Testis (tissue), 3 donors: ENCODE results near the gene FDXR. TPM values are rescaled to one million over a fixed set of nuclear protein-coding genes. Genes with fewer than 3 reads are reported as not detected.

Experiments
- DNase-seq: peaks from one replicate; pipeline ENCODE4 v3.0.0-alpha.2; 2019
- H3K27ac ChIP-seq, 2 donors: fragments of 200-600 bp; sonication (generic); one replicate each; pipeline ENCODE4 v1.5.1; 2019
- H3K27me3 ChIP-seq: fragments of 200-600 bp; sonication (generic); one replicate; pipeline ENCODE4 v1.5.1; 2019
- H3K36me3 ChIP-seq: fragments of 200-600 bp; sonication (generic); one replicate; pipeline ENCODE4 v1.5.1; 2017; ENCODE audit warnings: low read depth; ENCODE audit errors: missing control alignments
- H3K4me1 ChIP-seq: fragments of 200-600 bp; sonication (generic); one replicate; pipeline ENCODE4 v1.5.1; 2019
- H3K4me3 ChIP-seq, 2 donors: fragments of 200-600 bp; sonication (generic); one replicate each; pipeline ENCODE4 v1.5.1; 2017 to 2019
- H3K9me3 ChIP-seq: fragments of 200-600 bp; sonication (generic); one replicate; pipeline ENCODE4 v1.5.1; 2017
- POLR2A ChIP-seq: fragments of 450-650 bp; IDR thresholded peaks from one replicate; pipeline ENCODE4 v1.6.1; 2017; ENCODE audit warnings: antibody characterized with exemption, mild to moderate bottlenecking, moderate library complexity
- WGBS, 2 donors: methylation state at CpG; one replicate each; pipeline ENCODE4 v1.1.5; 2018; 5-methylcytosine and 5-hydroxymethylcytosine counted together
- intact Hi-C: fragments of 100-400 bp; cut with DNase I; formaldehyde crosslinking; loops from one replicate; pipeline ENCODE4 v1.15.1; 2023; ENCODE audit warnings: low total_unique reads
- polyA plus RNA-seq: library from polyadenylated mRNA; stranded (reverse); fragments of 350-450 nt; fragmentation: Illumina TruSeq; extraction: RNeasy Lipid Tissue Mini Kit (QIAGEN cat#74804); gene quantifications from one replicate; pipeline ENCODE4 v1.2.3, GENCODE V29; 2014; ENCODE audit warnings: low read depth, low replicate concordance; ENCODE audit not compliant: insufficient read depth
- total RNA-seq, 2 donors: library from RNA; depleted of rRNA; stranded (reverse); fragments of >200 nt; gene quantifications; one replicate each; pipeline ENCODE4 v1.2.3, GENCODE V29; 2016
- TF ChIP-seq, protein P1 (sequence below), 3 experiments: fragments of 450-650 bp in 2 of 3; fragments of 200-600 bp in 1 of 3; sonication (generic) in 1 of 3; IDR thresholded peaks; one replicate each; pipeline ENCODE4 v1.5.1; 2016 to 2019; ENCODE audit warnings: antibody characterized with exemption in 3 of 3, mild to moderate bottlenecking in 2 of 3, moderate library complexity in 1 of 3

Gene FDXR
- total and polyA plus RNA-seq, 3 donors from 2014 or later = 97.1 to 216 (median 204) TPM

DNA sequence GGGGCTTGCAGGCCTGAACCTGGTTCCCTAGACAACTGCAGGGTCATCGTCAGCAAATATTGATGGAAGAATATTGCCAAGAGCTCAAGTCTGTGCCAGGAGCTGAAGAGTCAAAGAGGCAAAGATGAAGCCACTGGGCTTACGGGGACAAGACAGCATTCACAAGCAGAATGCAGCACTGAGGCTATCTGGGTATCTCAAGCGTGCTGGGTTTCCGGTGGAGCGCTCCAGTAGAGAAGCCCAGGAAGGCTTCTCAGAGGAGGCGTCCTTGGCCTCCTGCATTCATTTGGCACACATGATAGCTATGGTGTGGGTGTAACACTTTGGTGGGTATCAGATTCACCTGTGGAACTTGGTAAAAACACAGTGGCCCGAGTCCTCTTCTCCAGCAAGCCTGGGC is 17.8 kb upstream of the FDXR start:
- intact Hi-C loops = no loop called here
- 91 to 92% methylated on average over 4 to 7 of the region's 7 CpGs for WGBS, 2 donors
- Histone ChIP-seq H3K4me3 (no peak overlapping the region), H3K36me3 (no peaks in the 10 kb centered on the region), H3K4me1 (peaks cover 9% of the 10 kb centered on the region), H3K9me3 (no peaks in the 10 kb centered on the region), H3K27me3 (no peaks in the 10 kb centered on the region), H3K27ac (no peak overlapping the region)
- DNase-seq = no peak
- TF ChIP-seq, protein P1, sequence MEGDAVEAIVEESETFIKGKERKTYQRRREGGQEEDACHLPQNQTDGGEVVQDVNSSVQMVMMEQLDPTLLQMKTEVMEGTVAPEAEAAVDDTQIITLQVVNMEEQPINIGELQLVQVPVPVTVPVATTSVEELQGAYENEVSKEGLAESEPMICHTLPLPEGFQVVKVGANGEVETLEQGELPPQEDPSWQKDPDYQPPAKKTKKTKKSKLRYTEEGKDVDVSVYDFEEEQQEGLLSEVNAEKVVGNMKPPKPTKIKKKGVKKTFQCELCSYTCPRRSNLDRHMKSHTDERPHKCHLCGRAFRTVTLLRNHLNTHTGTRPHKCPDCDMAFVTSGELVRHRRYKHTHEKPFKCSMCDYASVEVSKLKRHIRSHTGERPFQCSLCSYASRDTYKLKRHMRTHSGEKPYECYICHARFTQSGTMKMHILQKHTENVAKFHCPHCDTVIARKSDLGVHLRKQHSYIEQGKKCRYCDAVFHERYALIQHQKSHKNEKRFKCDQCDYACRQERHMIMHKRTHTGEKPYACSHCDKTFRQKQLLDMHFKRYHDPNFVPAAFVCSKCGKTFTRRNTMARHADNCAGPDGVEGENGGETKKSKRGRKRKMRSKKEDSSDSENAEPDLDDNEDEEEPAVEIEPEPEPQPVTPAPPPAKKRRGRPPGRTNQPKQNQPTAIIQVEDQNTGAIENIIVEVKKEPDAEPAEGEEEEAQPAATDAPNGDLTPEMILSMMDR (IDR thresholded peaks at IDR 0.05) = no peak
- no peak for TF ChIP-seq POLR2A

DNA sequence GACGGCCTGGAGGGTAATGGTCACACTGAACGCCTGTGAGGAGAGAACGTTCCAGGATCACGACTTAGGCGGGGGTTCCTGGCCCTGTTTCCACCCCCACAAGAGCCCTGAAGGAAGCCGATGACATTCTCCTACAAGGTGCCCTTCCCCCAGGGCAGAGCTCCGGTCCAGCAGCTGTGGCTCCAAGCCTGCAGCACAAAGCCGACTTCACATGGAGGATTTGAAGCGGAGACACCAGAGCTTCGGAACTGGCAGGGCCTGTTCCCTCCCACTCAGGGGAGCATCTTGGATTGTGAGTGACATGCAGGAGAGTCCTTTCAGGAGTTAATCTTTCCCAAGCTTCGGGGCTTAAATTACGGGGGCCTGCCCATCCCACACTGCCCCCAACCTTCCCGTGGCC is 15.7 kb upstream of the FDXR start:
- Histone ChIP-seq H3K27me3 (no peaks in the 10 kb centered on the region), H3K4me3 (no peak overlapping the region), H3K9me3 (no peaks in the 10 kb centered on the region), H3K36me3 (no peaks in the 10 kb centered on the region), H3K4me1 (peaks cover 6% of the 10 kb centered on the region), H3K27ac (no peak overlapping the region)
- TF ChIP-seq POLR2A = no peak
- TF ChIP-seq, protein P1 (IDR thresholded peaks at IDR 0.05) = no peak
- intact Hi-C loops = no loop called here
- 58 to 67% methylated on average over 13 of the region's 13 CpGs for WGBS, 2 donors
- DNase-seq = no peak

GRCh38 chr17:74883241-74883745 is 10.5 kb upstream of the FDXR start:
- intact Hi-C loops = no loop called here
- Histone ChIP-seq H3K27ac (no peak overlapping the region), H3K27me3 (no peaks in the 10 kb centered on the region), H3K36me3 (no peaks in the 10 kb centered on the region), H3K4me3 (no peak overlapping the region), H3K4me1 (no peaks in the 10 kb centered on the region), H3K9me3 (no peaks in the 10 kb centered on the region)
- TF ChIP-seq, protein P1 (IDR thresholded peaks at IDR 0.05) = no peak
- no peak for TF ChIP-seq POLR2A
- 80 to 85% methylated on average over 15 of the region's 15 CpGs for WGBS, 2 donors
- no peak for DNase-seq

- no peak overlapping the region for H3K27ac ChIP-seq
- intact Hi-C loops = no loop called here
- H3K27me3 ChIP-seq = no peaks in the 10 kb centered on the region
- H3K4me1 ChIP-seq = peaks cover 6% of the 10 kb centered on the region
- TF ChIP-seq POLR2A = no peak
- TF ChIP-seq, protein P1 (IDR thresholded peaks at IDR 0.05) = no peak
- DNase-seq = no peak
- 77% methylated on average over 16 to 20 of the region's 20 CpGs for WGBS, 2 donors
- H3K4me3 ChIP-seq = no peak overlapping the region
- no peaks in the 10 kb centered on the region for H3K9me3 ChIP-seq
- H3K36me3 ChIP-seq = no peaks in the 10 kb centered on the region
Measured at GRCh38 chr17:74882517-74883240, 9.9 kb upstream of the FDXR start.

DNA sequence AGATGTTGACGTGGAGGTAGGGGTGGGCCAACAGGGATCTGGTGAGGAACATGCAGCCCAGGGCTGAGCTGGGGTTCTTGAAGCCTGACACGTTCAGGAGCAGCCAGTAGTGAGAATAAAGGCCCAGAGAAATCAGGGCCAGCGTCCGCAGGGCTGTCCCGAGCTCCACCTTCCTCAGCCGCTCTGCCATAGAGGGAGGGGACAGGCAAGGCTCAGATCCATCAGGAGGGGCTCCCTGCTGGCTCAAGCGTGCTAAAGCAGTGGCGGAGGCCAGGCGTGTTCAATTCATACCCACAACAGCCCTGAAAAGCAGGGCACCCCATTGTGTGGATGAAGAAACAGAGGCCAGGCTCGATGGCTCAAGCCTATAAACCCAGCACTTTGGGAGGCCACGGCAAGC is 8.3 kb upstream of the FDXR start:
- Histone ChIP-seq H3K4me1 (peaks cover 10% of the 10 kb centered on the region), H3K27me3 (no peaks in the 10 kb centered on the region), H3K4me3 (no peak overlapping the region), H3K9me3 (no peaks in the 10 kb centered on the region), H3K36me3 (no peaks in the 10 kb centered on the region), H3K27ac (no peak overlapping the region)
- TF ChIP-seq POLR2A = no peak
- TF ChIP-seq, protein P1 (IDR thresholded peaks at IDR 0.05) = no peak
- intact Hi-C loops = no loop called here
- DNase-seq = no peak
- 85 to 92% methylated on average over 9 to 11 of the region's 11 CpGs for WGBS, 2 donors
